ENCODE results near the gene MRTO4.

DNA sequence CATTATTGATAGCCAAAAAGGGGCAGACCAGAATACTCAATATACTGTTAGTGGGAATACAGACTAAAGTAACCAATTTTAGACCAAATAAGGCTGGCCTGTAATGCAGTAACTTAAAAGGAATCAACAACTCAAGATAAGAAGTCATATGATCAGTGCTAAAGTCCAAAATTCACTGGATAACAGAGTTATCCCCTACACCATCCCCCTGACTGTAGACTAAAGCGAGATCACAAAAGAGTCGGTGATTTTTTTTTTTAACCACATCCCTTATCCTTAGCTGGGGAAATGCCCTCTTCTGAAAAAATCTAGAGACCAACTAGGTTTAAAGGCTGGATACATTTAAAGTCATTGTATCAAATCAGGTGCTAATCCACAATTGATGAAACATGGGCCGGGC lies 49.2 kb upstream of the MRTO4 start:
- TF ChIP-seq, protein P1, sequence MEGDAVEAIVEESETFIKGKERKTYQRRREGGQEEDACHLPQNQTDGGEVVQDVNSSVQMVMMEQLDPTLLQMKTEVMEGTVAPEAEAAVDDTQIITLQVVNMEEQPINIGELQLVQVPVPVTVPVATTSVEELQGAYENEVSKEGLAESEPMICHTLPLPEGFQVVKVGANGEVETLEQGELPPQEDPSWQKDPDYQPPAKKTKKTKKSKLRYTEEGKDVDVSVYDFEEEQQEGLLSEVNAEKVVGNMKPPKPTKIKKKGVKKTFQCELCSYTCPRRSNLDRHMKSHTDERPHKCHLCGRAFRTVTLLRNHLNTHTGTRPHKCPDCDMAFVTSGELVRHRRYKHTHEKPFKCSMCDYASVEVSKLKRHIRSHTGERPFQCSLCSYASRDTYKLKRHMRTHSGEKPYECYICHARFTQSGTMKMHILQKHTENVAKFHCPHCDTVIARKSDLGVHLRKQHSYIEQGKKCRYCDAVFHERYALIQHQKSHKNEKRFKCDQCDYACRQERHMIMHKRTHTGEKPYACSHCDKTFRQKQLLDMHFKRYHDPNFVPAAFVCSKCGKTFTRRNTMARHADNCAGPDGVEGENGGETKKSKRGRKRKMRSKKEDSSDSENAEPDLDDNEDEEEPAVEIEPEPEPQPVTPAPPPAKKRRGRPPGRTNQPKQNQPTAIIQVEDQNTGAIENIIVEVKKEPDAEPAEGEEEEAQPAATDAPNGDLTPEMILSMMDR (IDR thresholded peaks at IDR 0.05) = no peak
- TF ChIP-seq ZFX (IDR thresholded peaks at IDR 0.05; ENCODE audit: borderline replicate concordance) = no peak

Measured in 22Rv1 (cell line).